Liver (tissue), 3 donors: ENCODE measurements around the gene LDLRAD1.
"Not testable (repeated sequence)": the region's sequence is repeated elsewhere in the genome, so short reads cannot be mapped to it uniquely, and the experiment has no call there.

Experiments used
- CTCF ChIP-seq: fragments of 150-350 bp; IDR thresholded peaks from 2 replicates; pipeline ENCODE4 v1.5.1; 2017; ENCODE audit warnings: improper control_type of control experiment, low read depth, low read length; ENCODE audit not compliant: missing input control
- HNF4A ChIP-seq, 2 donors: conservative IDR thresholded peaks; 2 replicates each; pipeline ENCODE4 v1.6.1; 2016; ENCODE audit warnings: antibody characterized with exemption in 2 of 2, mild to moderate bottlenecking in 2 of 2
- RAD21 ChIP-seq, 2 donors: IDR thresholded peaks; 2 replicates each; pipeline ENCODE4 v1.6.1; 2016; ENCODE audit warnings: antibody characterized with exemption in 2 of 2, mild to moderate bottlenecking in 2 of 2
- REST ChIP-seq: IDR thresholded peaks from 2 replicates; pipeline ENCODE4 v1.6.1; 2016; ENCODE audit warnings: antibody characterized with exemption, mild to moderate bottlenecking
- RXRA ChIP-seq, 2 donors: IDR thresholded peaks; 2 replicates each; pipeline ENCODE4 v1.6.1; 2017 to 2018; ENCODE audit warnings: antibody characterized with exemption in 2 of 2, mild to moderate bottlenecking in 1 of 2
- TAF1 ChIP-seq: conservative IDR thresholded peaks from 2 replicates; pipeline ENCODE4 v1.6.1; 2016; ENCODE audit warnings: antibody characterized with exemption, mild to moderate bottlenecking
- YY1 ChIP-seq: IDR thresholded peaks from 2 replicates; pipeline ENCODE4 v1.6.1; 2016; ENCODE audit warnings: antibody characterized with exemption, mild to moderate bottlenecking
- donor health status: healthy.
- donor health status: healthy.

DNA sequence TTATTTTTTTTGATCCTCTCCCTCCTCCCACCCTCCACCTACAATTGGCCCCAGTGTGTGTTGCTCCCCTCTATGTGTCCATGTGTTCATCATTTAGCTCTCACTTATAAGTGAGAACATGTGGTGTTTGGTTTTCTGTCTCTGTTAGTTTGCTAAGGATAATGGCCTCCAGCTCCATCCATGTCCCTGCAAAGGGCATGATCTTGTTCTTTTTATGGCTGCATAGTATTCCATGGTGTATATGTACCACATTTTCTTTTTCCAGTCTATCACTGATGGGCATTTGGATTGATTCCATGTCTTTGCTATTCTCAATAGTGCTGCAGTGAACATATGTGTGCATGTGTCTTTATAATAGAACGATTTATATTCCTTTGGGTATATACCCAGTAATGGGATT, 6.8 kb upstream of the LDLRAD1 start:
- not testable (repeated sequence) for TF ChIP-seq CTCF; RAD21 (IDR thresholded peaks at IDR 0.05); HNF4A (conservative IDR thresholded peaks at IDR 0.05); RXRA (IDR thresholded peaks at IDR 0.05); REST; YY1; TAF1
